Lung (tissue), 12 donors: ENCODE data around the gene OBP2B. TPM values are rescaled to one million over a fixed set of nuclear protein-coding genes. Genes with fewer than 3 reads are reported as not detected.

Experiments
- ATAC-seq: fragments of 200-7000 bp; cut with Tn5 transposase; one replicate; pipeline ENCODE4 v1.9.1; 2020; ENCODE audit warnings: moderate number of reproducible peaks; ENCODE audit not compliant: insufficient read depth, low FRiP score
- DNase-seq, 3 donors: peaks; one replicate each; pipeline ENCODE4 v3.0.0-alpha.2; 2013 to 2017
- H3K27ac ChIP-seq, 2 donors: one replicate each; pipeline ENCODE4 v1.5.1; 2013; ENCODE audit warnings: mild to moderate bottlenecking in 2 of 2, moderate library complexity in 2 of 2, control low read depth in 1 of 2, inconsistent platforms in 1 of 2, low read depth in 1 of 2, low read length in 1 of 2
- H3K27me3 ChIP-seq, 3 donors: one replicate each; pipeline ENCODE4 v1.5.1; 2013; ENCODE audit warnings: low read length in 2 of 3; ENCODE audit not compliant: control insufficient read depth in 3 of 3, insufficient read depth in 3 of 3
- H3K36me3 ChIP-seq, 4 donors: one replicate each; pipeline ENCODE4 v1.5.1; 2013; ENCODE audit warnings: low read length in 4 of 4, mild to moderate bottlenecking in 1 of 4, moderate library complexity in 1 of 4; ENCODE audit not compliant: control insufficient read depth in 4 of 4, insufficient read depth in 4 of 4
- H3K4me1 ChIP-seq, 5 donors: one replicate each; pipeline ENCODE4 v1.5.1; 2013; ENCODE audit warnings: low read length in 5 of 5, mild to moderate bottlenecking in 2 of 5, moderate library complexity in 1 of 5; ENCODE audit not compliant: control insufficient read depth in 5 of 5, insufficient read depth in 5 of 5
- H3K4me3 ChIP-seq: one replicate; pipeline ENCODE4 v1.5.1; 2013; ENCODE audit warnings: mild to moderate bottlenecking, control low read depth, moderate library complexity
- H3K9ac ChIP-seq, 2 donors: one replicate each; pipeline ENCODE4 v1.5.1; 2013; ENCODE audit warnings: low read length in 2 of 2, control low read depth in 1 of 2; ENCODE audit not compliant: insufficient read depth in 1 of 2
- H3K9me3 ChIP-seq, 4 donors: one replicate each; pipeline ENCODE4 v1.5.1; 2013; ENCODE audit warnings: low read length in 3 of 4, mild to moderate bottlenecking in 1 of 4, moderate library complexity in 1 of 4; ENCODE audit not compliant: control insufficient read depth in 4 of 4, insufficient read depth in 3 of 4
- WGBS, 2 donors: extraction: QIAGEN DNeasy Blood & Tissue Kit; methylation state at CpG; one replicate each; pipeline ENCODE4 v1.1.7; 2013; 5-methylcytosine and 5-hydroxymethylcytosine counted together
- polyA plus RNA-seq, 2 donors: library from polyadenylated mRNA; stranded (reverse); fragments of 200-250 nt; gene quantifications; one replicate each; pipeline ENCODE4 v1.2.1, GENCODE V29; 2013
- total RNA-seq, 2 donors: library from RNA; depleted of rRNA in 1 of 2; stranded (reverse); fragments of >200 nt in 1 of 2; gene quantifications; one replicate each; pipeline ENCODE4 v1.2.1, GENCODE V29; 2014 to 2021
- TF ChIP-seq, protein P1 (sequence below): IDR thresholded peaks from 2 replicates; pipeline ENCODE4 v1.5.1; 2012; ENCODE audit warnings: mild to moderate bottlenecking; ENCODE audit errors: control extremely low read depth, extremely low read depth
- donor health status: control.
- donor health status: control.
- donor health status: Bipolar disorder and iron deficiency.
- donor health status: healthy.
- donor health status: DM: yes; HTN: yes; CAD: no.

The OBP2B gene
- total and polyA plus RNA-seq, 4 donors = not detected

DNA sequence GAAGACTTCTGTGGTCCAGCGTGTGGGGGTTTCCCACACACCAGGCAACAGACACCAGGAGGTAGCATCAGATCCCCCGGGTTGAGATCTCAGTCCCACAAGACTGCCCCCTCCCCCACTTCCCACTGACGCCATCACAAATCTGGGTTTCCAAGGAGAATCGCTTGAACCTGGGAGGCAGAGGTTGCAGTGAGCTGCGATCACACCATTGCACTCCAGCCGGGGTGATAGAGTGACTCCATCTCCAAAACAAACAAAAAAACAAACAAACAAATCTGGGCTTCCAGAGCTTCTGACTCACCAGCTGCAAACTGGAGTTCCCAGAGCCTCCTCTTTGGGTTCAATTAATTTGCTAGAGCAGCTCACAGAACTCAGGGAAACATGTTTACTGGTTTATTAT, 40.6 kb downstream of the OBP2B start:
- H3K9me3 ChIP-seq = no peaks in the 10 kb centered on the region
- no peaks in the 10 kb centered on the region for H3K36me3 ChIP-seq
- no peak for DNase-seq
- H3K4me1 ChIP-seq = peaks cover 0 to 7% (median 0%) of the 10 kb centered on the region in 5 donors
- H3K27me3 ChIP-seq = no peaks in the 10 kb centered on the region
- no peak for ATAC-seq
- no peak overlapping the region for H3K9ac ChIP-seq
- TF ChIP-seq, protein P1, sequence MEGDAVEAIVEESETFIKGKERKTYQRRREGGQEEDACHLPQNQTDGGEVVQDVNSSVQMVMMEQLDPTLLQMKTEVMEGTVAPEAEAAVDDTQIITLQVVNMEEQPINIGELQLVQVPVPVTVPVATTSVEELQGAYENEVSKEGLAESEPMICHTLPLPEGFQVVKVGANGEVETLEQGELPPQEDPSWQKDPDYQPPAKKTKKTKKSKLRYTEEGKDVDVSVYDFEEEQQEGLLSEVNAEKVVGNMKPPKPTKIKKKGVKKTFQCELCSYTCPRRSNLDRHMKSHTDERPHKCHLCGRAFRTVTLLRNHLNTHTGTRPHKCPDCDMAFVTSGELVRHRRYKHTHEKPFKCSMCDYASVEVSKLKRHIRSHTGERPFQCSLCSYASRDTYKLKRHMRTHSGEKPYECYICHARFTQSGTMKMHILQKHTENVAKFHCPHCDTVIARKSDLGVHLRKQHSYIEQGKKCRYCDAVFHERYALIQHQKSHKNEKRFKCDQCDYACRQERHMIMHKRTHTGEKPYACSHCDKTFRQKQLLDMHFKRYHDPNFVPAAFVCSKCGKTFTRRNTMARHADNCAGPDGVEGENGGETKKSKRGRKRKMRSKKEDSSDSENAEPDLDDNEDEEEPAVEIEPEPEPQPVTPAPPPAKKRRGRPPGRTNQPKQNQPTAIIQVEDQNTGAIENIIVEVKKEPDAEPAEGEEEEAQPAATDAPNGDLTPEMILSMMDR = no peak
- H3K4me3 ChIP-seq = no peak overlapping the region
- no peak overlapping the region for H3K27ac ChIP-seq
- 63 to 67% methylated on average over 6 of the region's 6 CpGs for WGBS, 2 donors

- no peak overlapping the region for H3K27ac ChIP-seq
- TF ChIP-seq, protein P1 = no peak
- H3K4me3 ChIP-seq = no peak overlapping the region
- no peaks in the 10 kb centered on the region for H3K9me3 ChIP-seq
- ATAC-seq (no peak), DNase-seq (no peak)
- no peaks in the 10 kb centered on the region for H3K36me3 ChIP-seq
- H3K9ac ChIP-seq = no peak overlapping the region
- 89 to 100% methylated on average over 3 of the region's 3 CpGs for WGBS, 2 donors
- no peaks in the 10 kb centered on the region for H3K27me3 ChIP-seq
- peaks cover 0 to 11% (median 0%) of the 10 kb centered on the region in 5 donors for H3K4me1 ChIP-seq
These were observed 41.3 kb downstream of the OBP2B start for GRCh38 chr9:133167769-133168168.

DNA sequence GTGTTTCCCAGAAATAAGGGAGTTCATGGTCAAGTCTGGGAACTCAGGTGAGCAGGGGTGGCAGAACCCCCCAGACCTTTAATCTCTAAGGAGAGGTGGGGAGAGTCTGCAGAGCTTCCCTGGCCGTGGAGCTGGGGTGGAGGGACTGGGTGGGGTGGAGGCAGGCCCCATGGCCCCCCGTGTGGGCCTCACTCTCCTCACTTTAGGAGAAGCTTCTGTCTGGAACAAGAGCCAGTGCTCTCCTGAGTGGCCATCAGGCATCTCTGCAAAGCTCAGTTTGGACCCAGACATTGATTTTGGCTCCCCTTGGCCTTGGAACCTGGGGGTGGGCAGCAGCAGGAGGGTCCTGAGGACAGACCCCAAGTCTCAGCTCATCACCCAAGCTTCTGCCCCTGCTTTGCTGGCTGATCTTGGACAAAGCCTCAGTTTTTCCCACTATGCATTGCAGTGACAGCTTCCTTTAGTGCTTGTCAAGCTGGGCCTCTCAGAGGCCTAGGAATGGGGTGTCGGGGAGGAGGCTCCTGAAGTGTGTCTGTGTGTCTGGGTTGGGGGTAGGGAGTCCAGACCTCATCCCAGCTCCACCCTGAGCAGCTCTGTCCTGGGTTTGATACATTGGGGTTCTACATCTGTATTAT, 41.8 kb downstream of the OBP2B start:
- no peak for DNase-seq
- H3K4me1 ChIP-seq = peaks cover 0 to 13% (median 0%) of the 10 kb centered on the region in 5 donors
- H3K4me3 ChIP-seq = no peak overlapping the region
- 79 to 88% methylated on average over 3 of the region's 3 CpGs for WGBS, 2 donors
- no peak overlapping the region for H3K27ac ChIP-seq
- TF ChIP-seq, protein P1 = no peak
- ATAC-seq = no peak
- peaks cover 0 to 1% (median 0%) of the 10 kb centered on the region in 3 donors for H3K27me3 ChIP-seq
- no peak overlapping the region for H3K9ac ChIP-seq
- no peaks in the 10 kb centered on the region for H3K36me3 ChIP-seq
- H3K9me3 ChIP-seq = no peaks in the 10 kb centered on the region

DNA sequence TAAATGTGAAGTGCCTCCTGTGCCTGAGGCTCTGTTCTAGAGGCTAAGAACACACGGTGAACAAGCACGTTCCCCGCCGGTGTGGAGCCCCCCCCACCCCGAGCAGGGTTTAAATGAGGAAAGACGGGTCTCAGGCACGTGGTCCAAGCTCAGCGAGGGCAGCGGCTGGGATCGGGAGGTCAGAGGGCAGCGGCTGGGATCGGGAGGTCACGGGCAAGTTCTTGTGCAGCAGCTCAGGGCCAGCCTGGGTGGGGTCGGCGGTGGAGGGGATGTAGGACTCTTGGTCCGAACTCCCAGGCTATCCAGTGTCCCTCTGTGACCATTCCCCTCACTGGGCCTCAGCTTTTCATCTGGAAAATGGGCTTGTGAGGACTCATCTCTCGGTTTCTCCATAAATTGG, 42.7 kb downstream of the OBP2B start:
- no peak for ATAC-seq
- 78 to 86% methylated on average over 13 to 17 of the region's 17 CpGs for WGBS, 2 donors
- no peak for DNase-seq

More for the DNA sequence above, 42.7 kb downstream of the OBP2B start:
- Histone ChIP-seq H3K36me3 (no peaks in the 10 kb centered on the region), H3K27me3 (peaks cover 0 to 2% (median 0%) of the 10 kb centered on the region in 3 donors), H3K27ac (no peak overlapping the region), H3K9me3 (no peaks in the 10 kb centered on the region), H3K9ac (no peak overlapping the region), H3K4me1 (peaks cover 0 to 13% (median 0%) of the 10 kb centered on the region in 5 donors), H3K4me3 (no peak overlapping the region)
- TF ChIP-seq, protein P1 = no peak
